ENCODE results near the gene SNX14.

Gene SNX14

DNA sequence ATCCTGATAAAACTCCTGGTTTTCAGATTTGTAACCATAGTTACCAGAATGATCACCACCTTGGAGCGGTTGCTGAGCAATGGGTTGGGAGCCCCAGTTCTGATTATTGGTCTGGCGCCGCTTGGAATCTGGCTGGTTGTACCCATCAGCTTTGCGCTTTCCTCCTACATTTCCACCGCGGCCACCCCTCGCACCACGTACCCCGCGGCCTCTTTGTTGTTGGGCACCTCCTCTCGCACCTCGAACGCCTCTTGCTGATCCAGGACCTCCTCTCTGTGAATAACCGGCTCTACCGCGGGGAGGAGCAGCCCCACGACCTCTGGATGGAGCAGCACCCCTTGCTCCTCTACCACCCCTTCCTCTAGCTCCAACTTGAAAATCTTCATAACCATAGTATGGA is 21.1 kb upstream of the SNX14 start:
- no peak for TF ChIP-seq POLR2AphosphoS5 (IDR thresholded peaks at IDR 0.05; ENCODE audit: low read depth, low read length)
- TF ChIP-seq FOXP2 (optimal IDR thresholded peaks at IDR 0.05; ENCODE audit: borderline replicate concordance, extremely low read depth, extremely low read length, insufficient read depth) = no peak
- no peak for TF ChIP-seq SIN3A (IDR thresholded peaks at IDR 0.05; ENCODE audit: borderline replicate concordance, insufficient read depth, low read length)
- TF ChIP-seq TAF1 (IDR thresholded peaks at IDR 0.05; ENCODE audit: borderline replicate concordance, insufficient read depth, low read length) = no peak
- TF ChIP-seq, protein P1, sequence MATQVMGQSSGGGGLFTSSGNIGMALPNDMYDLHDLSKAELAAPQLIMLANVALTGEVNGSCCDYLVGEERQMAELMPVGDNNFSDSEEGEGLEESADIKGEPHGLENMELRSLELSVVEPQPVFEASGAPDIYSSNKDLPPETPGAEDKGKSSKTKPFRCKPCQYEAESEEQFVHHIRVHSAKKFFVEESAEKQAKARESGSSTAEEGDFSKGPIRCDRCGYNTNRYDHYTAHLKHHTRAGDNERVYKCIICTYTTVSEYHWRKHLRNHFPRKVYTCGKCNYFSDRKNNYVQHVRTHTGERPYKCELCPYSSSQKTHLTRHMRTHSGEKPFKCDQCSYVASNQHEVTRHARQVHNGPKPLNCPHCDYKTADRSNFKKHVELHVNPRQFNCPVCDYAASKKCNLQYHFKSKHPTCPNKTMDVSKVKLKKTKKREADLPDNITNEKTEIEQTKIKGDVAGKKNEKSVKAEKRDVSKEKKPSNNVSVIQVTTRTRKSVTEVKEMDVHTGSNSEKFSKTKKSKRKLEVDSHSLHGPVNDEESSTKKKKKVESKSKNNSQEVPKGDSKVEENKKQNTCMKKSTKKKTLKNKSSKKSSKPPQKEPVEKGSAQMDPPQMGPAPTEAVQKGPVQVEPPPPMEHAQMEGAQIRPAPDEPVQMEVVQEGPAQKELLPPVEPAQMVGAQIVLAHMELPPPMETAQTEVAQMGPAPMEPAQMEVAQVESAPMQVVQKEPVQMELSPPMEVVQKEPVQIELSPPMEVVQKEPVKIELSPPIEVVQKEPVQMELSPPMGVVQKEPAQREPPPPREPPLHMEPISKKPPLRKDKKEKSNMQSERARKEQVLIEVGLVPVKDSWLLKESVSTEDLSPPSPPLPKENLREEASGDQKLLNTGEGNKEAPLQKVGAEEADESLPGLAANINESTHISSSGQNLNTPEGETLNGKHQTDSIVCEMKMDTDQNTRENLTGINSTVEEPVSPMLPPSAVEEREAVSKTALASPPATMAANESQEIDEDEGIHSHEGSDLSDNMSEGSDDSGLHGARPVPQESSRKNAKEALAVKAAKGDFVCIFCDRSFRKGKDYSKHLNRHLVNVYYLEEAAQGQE (IDR thresholded peaks at IDR 0.05; ENCODE audit: insufficient read depth in 1 of 2, low read depth in 2 of 2, low read length in 2 of 2) = no peak

DNA sequence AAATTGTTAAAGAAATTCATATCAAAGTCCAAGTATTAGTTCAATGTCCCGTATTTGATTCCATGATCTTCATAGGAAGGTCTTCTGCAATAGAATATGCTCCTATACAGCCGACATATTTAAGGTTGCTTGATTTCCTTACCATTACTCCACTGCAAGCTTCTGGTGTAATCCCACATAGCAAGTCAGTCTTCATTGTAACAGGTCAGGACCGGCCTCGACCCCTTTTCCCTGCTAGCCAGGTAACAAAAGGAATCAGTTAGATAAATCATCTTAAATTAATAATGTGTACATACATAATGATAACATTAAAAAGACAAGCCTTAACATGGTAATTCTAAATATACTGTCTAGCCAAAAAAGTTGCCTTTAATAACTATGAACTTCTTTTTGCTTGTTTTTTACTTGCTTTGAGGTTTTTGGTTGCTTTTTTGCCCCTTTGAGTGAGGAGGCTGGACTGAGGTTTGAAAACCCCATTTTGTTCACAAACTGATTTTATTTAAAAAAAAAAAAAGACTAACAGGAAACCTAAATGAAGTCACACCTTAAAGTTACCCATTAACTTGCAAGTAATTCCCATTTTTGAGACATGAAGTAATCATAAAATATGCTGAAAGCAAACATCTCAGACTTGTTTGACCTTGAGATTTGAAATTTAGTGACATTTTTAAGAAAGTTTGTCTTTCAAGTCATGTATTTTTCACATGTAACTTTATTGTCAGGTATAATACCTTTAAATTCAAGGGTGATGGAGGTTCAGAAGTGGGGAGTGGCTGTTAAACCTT is 19.2 kb upstream of the SNX14 start:
- TF ChIP-seq TAF1 (IDR thresholded peaks at IDR 0.05; ENCODE audit: borderline replicate concordance, insufficient read depth, low read length) (no peak), POLR2AphosphoS5 (IDR thresholded peaks at IDR 0.05; ENCODE audit: low read depth, low read length) (peak; percentile 74)

DNA sequence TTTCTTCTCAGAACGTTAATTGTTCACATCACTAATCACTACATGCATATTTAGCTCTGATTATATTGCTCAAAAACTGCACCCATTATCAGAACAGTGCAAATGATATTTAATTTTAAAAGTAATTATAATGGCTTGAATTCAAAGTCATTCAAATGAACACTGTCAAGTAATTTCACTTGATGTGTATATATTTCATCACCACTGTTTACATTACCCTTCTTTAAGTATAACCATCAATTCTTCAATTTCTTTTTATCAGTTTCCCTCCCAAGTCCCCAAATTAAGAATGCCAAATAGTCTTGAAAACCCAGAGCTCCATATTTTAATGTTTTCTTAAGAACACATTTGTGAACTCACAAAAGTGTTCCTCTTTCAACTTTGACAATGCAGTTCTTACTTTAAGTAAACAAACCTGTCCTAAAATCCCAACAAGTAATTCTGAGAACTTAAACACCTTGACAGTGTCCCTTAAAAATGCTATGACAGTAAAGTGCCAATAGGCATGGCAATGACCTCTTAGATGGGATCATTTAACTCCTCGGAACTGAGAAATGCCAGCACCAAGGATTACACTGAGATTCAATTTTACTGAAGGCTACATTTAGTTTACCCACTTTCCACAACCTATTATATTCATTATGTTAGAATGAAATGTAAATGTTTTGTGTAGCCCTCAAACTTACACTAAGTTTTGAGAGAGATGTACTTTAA is 16.7 kb upstream of the SNX14 start:
- TF ChIP-seq, protein P1 (IDR thresholded peaks at IDR 0.05; ENCODE audit: insufficient read depth in 1 of 2, low read depth in 2 of 2, low read length in 2 of 2) = no peak
- TF ChIP-seq TAF1 (IDR thresholded peaks at IDR 0.05; ENCODE audit: borderline replicate concordance, insufficient read depth, low read length) (no peak), FOXP2 (optimal IDR thresholded peaks at IDR 0.05; ENCODE audit: borderline replicate concordance, extremely low read depth, extremely low read length, insufficient read depth) (no peak), SIN3A (IDR thresholded peaks at IDR 0.05; ENCODE audit: borderline replicate concordance, insufficient read depth, low read length) (no peak), POLR2AphosphoS5 (IDR thresholded peaks at IDR 0.05; ENCODE audit: low read depth, low read length) (no peak)

DNA sequence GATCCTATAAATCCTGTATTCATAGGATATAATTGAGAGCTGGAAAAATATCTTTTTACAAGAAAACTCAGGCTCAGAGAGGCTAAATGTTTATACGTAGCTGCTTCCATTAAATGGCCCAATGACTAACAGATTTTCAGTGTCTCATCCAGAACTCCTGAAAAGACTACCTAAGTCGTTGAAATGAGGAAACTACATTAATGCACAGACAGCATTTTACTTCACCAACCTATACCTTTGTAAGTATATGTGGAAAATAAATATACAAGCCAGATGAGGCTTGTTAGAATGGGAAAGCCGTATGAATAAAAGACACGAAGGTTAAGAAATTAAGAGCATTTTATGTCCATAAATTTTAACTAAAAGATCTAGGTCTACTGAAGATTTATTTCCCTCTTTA is 8.4 kb upstream of the SNX14 start:
- no peak for TF ChIP-seq FOXP2 (optimal IDR thresholded peaks at IDR 0.05; ENCODE audit: borderline replicate concordance, extremely low read depth, extremely low read length, insufficient read depth)
- no peak for TF ChIP-seq SIN3A (IDR thresholded peaks at IDR 0.05; ENCODE audit: borderline replicate concordance, insufficient read depth, low read length)
- no peak for TF ChIP-seq TAF1 (IDR thresholded peaks at IDR 0.05; ENCODE audit: borderline replicate concordance, insufficient read depth, low read length)
- TF ChIP-seq, protein P1 (IDR thresholded peaks at IDR 0.05; ENCODE audit: insufficient read depth in 1 of 2, low read depth in 2 of 2, low read length in 2 of 2) = no peak
- no peak for TF ChIP-seq POLR2AphosphoS5 (IDR thresholded peaks at IDR 0.05; ENCODE audit: low read depth, low read length)

DNA sequence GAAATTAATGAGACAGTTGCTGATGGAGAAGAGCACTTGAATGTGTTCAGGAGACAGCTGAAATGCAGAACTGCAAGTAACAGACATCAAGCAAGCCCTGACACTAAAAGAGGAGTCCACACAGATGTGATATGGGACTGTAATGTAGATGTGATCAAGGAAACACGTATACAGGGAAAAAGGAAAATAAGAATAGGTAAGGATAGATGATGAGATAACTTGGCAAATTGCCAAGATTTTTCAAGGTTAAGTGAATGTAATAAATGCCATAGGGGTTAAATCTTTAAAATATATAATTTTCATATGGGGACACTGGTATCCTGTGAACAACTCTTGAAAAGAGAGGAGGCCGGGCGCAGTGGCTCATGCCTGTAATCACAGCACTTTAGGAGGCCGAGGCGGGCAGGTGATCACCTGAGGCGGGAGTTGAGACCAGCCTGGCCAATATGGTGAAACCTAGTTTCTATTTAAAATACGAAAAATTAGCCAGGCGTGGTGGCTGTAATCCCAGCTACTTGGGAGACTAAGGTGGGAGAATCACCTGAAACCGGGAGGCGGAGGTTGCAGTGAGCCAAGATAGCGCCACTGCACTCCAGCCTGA is 7.2 kb upstream of the SNX14 start:
- TF ChIP-seq POLR2AphosphoS5 (IDR thresholded peaks at IDR 0.05; ENCODE audit: low read depth, low read length) = peak; percentile 35; the same call in 1 of the 2 replicates
- no peak for TF ChIP-seq SIN3A (IDR thresholded peaks at IDR 0.05; ENCODE audit: borderline replicate concordance, insufficient read depth, low read length)

Measured in PFSK-1 (cell line).